Measurements from ENCODE around the gene SLC2A4.
"Not testable (repeated sequence)": the region's sequence is repeated elsewhere in the genome, so short reads cannot be mapped to it uniquely, and the experiment has no call there.

Gene SLC2A4

GRCh38 chr17:7238420-7239090 is 43.0 kb upstream of the SLC2A4 start:
- Histone ChIP-seq H3K4me3 (peak overlapping the region; percentile 92), H3K27me3 (no peaks in the 10 kb centered on the region), H3K4me2 (peak overlapping the region; percentile 56), H3K27ac (peak overlapping the region; percentile 95), H3K4me1 (peaks cover 56% of the 10 kb centered on the region), H3K9me3 (no peaks in the 10 kb centered on the region), H3K9ac (peak overlapping the region; percentile 97), H4K20me1 (peaks cover 35% of the 10 kb centered on the region), H3K36me3 (peaks cover 40% of the 10 kb centered on the region)
- TF ChIP-seq Cebpa-rat (IDR thresholded peaks at IDR 0.05): no peak

DNA sequence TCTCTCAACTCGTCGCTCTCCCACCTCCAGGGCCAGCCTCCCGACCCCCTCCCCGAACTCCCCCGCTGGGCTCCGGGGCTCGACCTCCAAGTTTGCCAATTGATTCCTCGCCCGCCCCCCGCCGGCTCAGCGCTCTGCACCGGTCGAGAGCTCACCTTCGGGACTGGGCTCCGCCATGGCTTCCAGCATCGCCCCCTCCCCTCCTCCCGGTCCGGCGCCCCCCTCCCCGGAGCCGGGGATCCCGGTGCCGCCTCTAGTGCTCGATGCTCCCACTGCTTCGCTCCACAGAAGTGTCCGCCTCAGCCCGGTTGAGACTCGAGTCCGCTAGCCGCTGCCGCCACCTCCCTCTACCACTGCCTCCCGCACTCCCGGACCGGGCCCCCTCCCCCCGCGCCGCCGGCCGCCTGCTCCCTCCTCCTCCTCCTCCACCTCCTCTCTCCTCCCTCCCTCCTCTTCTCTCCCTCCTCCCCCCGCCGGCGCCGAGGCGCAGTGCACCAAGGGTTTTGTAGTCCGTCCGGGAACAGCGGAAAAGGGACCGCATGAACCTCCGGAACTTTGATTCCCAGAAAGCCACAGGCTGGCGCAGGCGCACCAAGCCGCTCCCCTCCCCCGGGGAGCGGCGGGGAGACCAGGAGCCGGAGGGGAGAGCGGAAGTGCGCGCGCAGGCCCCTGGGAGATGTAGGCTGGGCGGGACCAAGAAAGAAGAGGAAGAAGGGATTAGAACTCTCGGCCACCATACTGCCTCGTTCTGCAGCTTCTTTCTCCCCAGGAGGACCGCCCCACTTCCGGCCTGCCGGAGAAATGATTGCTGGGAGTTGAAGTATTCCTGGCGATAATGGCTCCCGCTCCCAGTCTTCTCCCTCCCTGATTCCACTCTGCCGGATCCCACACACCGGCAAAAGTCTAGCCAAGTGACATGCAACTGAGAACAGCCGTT is 42.2 kb upstream of the SLC2A4 start, which contains the start of gene PHF23:
Gene PHF23, minus strand, starts transcription at position 367 of the 937 bp plus-strand sequence. Its CDS starts 178 bp downstream, at position 189.
- H4K20me1 ChIP-seq: peaks cover 34% of the 10 kb centered on the region
- peak within 1 kb of the TSS; percentile 82 for H3K4me2 ChIP-seq
- H3K9me3 ChIP-seq: no peaks in the 10 kb centered on the region
- H3K4me3 ChIP-seq: peak within 1 kb of the TSS; percentile 92
- peaks cover 48% of the 10 kb centered on the region for H3K36me3 ChIP-seq
- H3K27ac ChIP-seq: peak within 1 kb of the TSS; percentile 95
- peaks cover 56% of the 10 kb centered on the region for H3K4me1 ChIP-seq
- peak within 1 kb of the TSS; percentile 97 for H3K9ac ChIP-seq
- H3K27me3 ChIP-seq: no peaks in the 10 kb centered on the region
- TF ChIP-seq Cebpa-rat (IDR thresholded peaks at IDR 0.05): no peak

DNA sequence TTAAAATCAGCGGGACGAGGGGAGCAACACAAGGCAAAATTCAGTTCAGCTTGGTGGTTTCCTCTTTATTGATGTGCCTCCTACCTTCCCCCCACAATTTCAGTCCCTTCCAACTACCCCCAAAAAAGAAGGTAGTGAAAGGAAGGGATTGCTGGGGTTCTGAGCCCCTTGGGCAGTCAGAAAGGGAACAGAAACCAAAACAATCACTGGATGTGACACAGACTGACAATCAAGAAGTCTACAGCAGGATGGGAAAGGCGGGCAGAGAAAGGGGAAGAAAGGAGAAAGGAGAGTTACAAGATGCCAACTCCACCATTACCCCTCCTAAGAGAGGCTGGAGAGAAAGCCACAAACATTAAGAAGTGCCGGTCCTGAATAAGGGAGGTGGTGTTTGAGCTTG is 41.1 kb upstream of the SLC2A4 start:
- H3K36me3 ChIP-seq: peaks cover 52% of the 10 kb centered on the region
- peak overlapping the region; percentile 92 for H3K9ac ChIP-seq

GRCh38 chr17:7241090-7241733 is 40.3 kb upstream of the SLC2A4 start:
- peaks cover 52% of the 10 kb centered on the region for H3K36me3 ChIP-seq
- H3K4me3 ChIP-seq: peak overlapping the region; percentile 92
- H3K4me2 ChIP-seq: peak overlapping the region; percentile 82
- peak overlapping the region; percentile 92 for H3K9ac ChIP-seq
- TF ChIP-seq Cebpa-rat (IDR thresholded peaks at IDR 0.05): no peak
- no peaks in the 10 kb centered on the region for H3K9me3 ChIP-seq
- H4K20me1 ChIP-seq: peaks cover 25% of the 10 kb centered on the region
- H3K4me1 ChIP-seq: peaks cover 39% of the 10 kb centered on the region
- H3K27ac ChIP-seq: peak overlapping the region; percentile 84
- H3K27me3 ChIP-seq: no peaks in the 10 kb centered on the region

More for the DNA sequence above, 41.1 kb upstream of the SLC2A4 start:
- no peak for TF ChIP-seq Cebpa-rat (IDR thresholded peaks at IDR 0.05)
- H3K27ac ChIP-seq: peak overlapping the region; percentile 84
- peak overlapping the region; percentile 82 for H3K4me2 ChIP-seq
- H3K4me1 ChIP-seq: peaks cover 47% of the 10 kb centered on the region
- H3K9me3 ChIP-seq: no peaks in the 10 kb centered on the region
- H3K27me3 ChIP-seq: no peaks in the 10 kb centered on the region
- peak overlapping the region; percentile 92 for H3K4me3 ChIP-seq
- peaks cover 27% of the 10 kb centered on the region for H4K20me1 ChIP-seq

GRCh38 chr17:7241783-7242716 is 39.5 kb upstream of the SLC2A4 start, which contains the start of gene GABARAP:
GABARAP (minus strand) TSS chr17:7242449; CDS start chr17:7242330, 119 bp downstream.
- H3K36me3 ChIP-seq: peaks cover 52% of the 10 kb centered on the region

GRCh38 chr17:7242717-7243452 is 38.6 kb upstream of the SLC2A4 start:
- no peak for TF ChIP-seq Cebpa-rat (IDR thresholded peaks at IDR 0.05)
- peaks cover 25% of the 10 kb centered on the region for H3K4me1 ChIP-seq
- H3K9ac ChIP-seq: peak overlapping the region; percentile 92
- H3K9me3 ChIP-seq: no peaks in the 10 kb centered on the region
- H3K4me3 ChIP-seq: peak overlapping the region; percentile 92
- H3K36me3 ChIP-seq: peaks cover 53% of the 10 kb centered on the region
- peak overlapping the region; percentile 82 for H3K4me2 ChIP-seq
- H3K27me3 ChIP-seq: no peaks in the 10 kb centered on the region
- H4K20me1 ChIP-seq: peaks cover 27% of the 10 kb centered on the region
- H3K27ac ChIP-seq: peak overlapping the region; percentile 84

More at GRCh38 chr17:7241783-7242716, 39.5 kb upstream of the SLC2A4 start, which contains the start of gene GABARAP:
- Histone ChIP-seq H3K9ac (peak within 1 kb of the TSS; percentile 92), H3K4me3 (peak within 1 kb of the TSS; percentile 92), H3K4me2 (peak within 1 kb of the TSS; percentile 82), H3K4me1 (peaks cover 31% of the 10 kb centered on the region), H3K27me3 (no peaks in the 10 kb centered on the region), H3K27ac (peak within 1 kb of the TSS; percentile 84), H4K20me1 (peaks cover 25% of the 10 kb centered on the region), H3K9me3 (no peaks in the 10 kb centered on the region)
- no peak for TF ChIP-seq Cebpa-rat (IDR thresholded peaks at IDR 0.05)

DNA sequence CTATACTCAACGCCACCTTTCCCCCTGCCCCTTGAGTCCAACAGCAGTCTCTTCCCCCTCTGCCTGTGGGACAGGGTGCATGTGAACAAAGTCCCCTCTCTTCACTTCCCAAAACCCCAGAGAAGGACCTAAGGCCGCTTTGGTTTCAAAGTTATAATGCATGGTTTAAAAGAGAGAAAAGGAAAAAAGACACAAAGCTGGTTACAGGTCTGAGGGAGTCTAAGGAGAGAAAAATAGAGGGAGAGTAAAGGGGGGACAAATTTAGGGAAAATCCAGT is 38.1 kb upstream of the SLC2A4 start:
- peaks cover 32% of the 10 kb centered on the region for H4K20me1 ChIP-seq
- H3K4me1 ChIP-seq: peaks cover 28% of the 10 kb centered on the region
- H3K36me3 ChIP-seq: peaks cover 53% of the 10 kb centered on the region
- H3K4me2 ChIP-seq: peak overlapping the region; percentile 82
- peak overlapping the region; percentile 92 for H3K9ac ChIP-seq
- no peak for TF ChIP-seq Cebpa-rat (IDR thresholded peaks at IDR 0.05)
- peak overlapping the region; percentile 92 for H3K4me3 ChIP-seq
- H3K27me3 ChIP-seq: no peaks in the 10 kb centered on the region
- H3K27ac ChIP-seq: 0 out of 2 replicates have a peak overlapping the region, but pooled peaks have one; percentile 84
- H3K9me3 ChIP-seq: no peaks in the 10 kb centered on the region

DNA sequence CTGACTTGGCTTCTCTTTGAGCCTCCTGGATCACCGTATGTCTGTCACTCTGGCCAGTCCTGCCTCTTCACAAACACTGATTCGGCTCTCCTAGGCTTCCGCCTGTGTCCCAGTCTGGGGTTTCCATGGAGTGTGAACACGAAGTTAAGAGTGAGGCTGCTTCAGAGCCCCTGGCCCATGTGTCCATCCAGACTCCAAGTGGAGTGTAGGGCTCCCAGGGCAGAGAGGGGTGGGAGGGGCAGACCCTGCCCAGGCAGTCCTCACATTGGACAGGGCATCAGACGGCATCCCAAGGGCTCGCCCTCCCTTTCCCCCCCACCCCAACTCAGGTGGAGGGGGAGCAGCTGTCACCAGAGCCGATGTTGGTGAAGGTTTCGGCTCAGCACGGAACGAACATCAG is 37.7 kb upstream of the SLC2A4 start:
- H3K4me2 ChIP-seq, H3K27me3 ChIP-seq, H3K9ac ChIP-seq, H3K4me3 ChIP-seq, H3K27ac ChIP-seq, H3K9me3 ChIP-seq: not testable (repeated sequence)
- H3K4me1 ChIP-seq: peaks cover 32% of the 10 kb centered on the region
- peaks cover 37% of the 10 kb centered on the region for H4K20me1 ChIP-seq
- peaks cover 55% of the 10 kb centered on the region for H3K36me3 ChIP-seq

All from BLaER1 (cell line).